Measurements from ENCODE around the gene DBR1. TPM values are rescaled to one million over a fixed set of nuclear protein-coding genes. Genes with fewer than 3 reads are reported as not detected.

Gene DBR1
- total and polyA plus RNA-seq, 5 experiments from 2014 or later = 9.9 to 27.1 (median 13.7) TPM

- ATAC-seq (no peak), DNase-seq (no peak)
- Mint-ChIP-seq H3K36me3 (no peaks in the 10 kb centered on the region), H3K4me1 (peaks cover 5 to 21% (median 14%) of the 10 kb centered on the region in 4 donors), H3K4me3 (peak overlapping the region; percentile 46 to 83 (median 75)), H3K9me3 (peaks cover 0 to 2% (median 0%) of the 10 kb centered on the region in 9 donors), H3K27ac (no peak overlapping the region), H3K27me3 (peaks cover 22 to 78% (median 40%) of the 10 kb centered on the region in 5 donors)
- POLR2A ChIA-PET = no interaction called here
Measured at GRCh38 chr3:138114431-138114918, 60.2 kb downstream of the DBR1 start.

GRCh38 chr3:138113326-138113725 lies 61.4 kb downstream of the DBR1 start:
- Mint-ChIP-seq H3K36me3 (no peaks in the 10 kb centered on the region), H3K4me1 (peaks cover 5 to 21% (median 14%) of the 10 kb centered on the region in 4 donors), H3K9me3 (peaks cover 0 to 2% (median 0%) of the 10 kb centered on the region in 9 donors), H3K27ac (no peak overlapping the region), H3K4me3 (peak overlapping the region in 2 of 10 donors; percentile 29 to 52), H3K27me3 (peaks cover 19 to 73% (median 39%) of the 10 kb centered on the region in 5 donors)
- ATAC-seq (no peak), DNase-seq (no peak)
- POLR2A ChIA-PET = no interaction called here

DNA sequence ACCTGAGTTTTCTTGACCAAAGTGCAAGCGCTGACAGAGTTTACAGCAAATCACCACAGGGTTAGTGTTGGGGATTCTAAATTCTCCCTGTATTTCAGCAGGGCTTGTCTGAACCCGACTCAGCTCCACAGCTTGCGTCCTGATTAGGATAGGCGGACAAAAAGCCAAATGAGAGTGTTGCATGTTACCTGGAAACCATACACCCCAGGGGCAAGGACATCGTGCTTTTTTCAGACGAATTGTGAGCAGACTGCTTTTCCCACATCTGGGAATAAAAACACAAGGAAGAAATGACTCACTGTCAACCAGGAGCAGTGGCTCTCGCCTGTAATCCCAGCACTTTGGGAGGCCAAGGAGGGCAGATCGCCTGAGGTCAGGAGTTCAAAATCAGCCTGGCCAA lies 62.4 kb downstream of the DBR1 start:
- Mint-ChIP-seq H3K4me1 (peaks cover 5 to 21% (median 14%) of the 10 kb centered on the region in 4 donors), H3K27me3 (peaks cover 19 to 72% (median 40%) of the 10 kb centered on the region in 5 donors), H3K4me3 (no peak overlapping the region), H3K27ac (no peak overlapping the region), H3K9me3 (peaks cover 0 to 2% (median 0%) of the 10 kb centered on the region in 9 donors), H3K36me3 (no peaks in the 10 kb centered on the region)
- no peak for ATAC-seq
- no peak for DNase-seq
- POLR2A ChIA-PET = no interaction called here

Other genes starting within 250 kb of the DBR1 start
- gene CLDN18, start 164.8 kb downstream of the DBR1 start, total RNA-seq = not detected
- gene CLDN18, start 164.8 kb downstream of the DBR1 start, polyA plus RNA-seq = not detected
- not detected for gene DZIP1L, start 59.3 kb downstream of the DBR1 start, total RNA-seq
- not detected for gene DZIP1L, start 59.3 kb downstream of the DBR1 start, polyA plus RNA-seq
- gene A4GNT, start 42.5 kb downstream of the DBR1 start, total RNA-seq = not detected
- not detected for gene A4GNT, start 42.5 kb downstream of the DBR1 start, polyA plus RNA-seq
- 10 to 100 TPM; 69.5 to 75.0 TPM for gene ARMC8, start 12.4 kb upstream of the DBR1 start, total RNA-seq
- 10 to 100 TPM; 40.8 to 55.7 (median 44.1) TPM for gene ARMC8, start 12.4 kb upstream of the DBR1 start, polyA plus RNA-seq
- gene NME9, start 154.9 kb upstream of the DBR1 start, total RNA-seq = 1 to 10 TPM in 1 of 2 experiments, under 1 TPM in 1; 0.86 to 1.2 TPM
- gene NME9, start 154.9 kb upstream of the DBR1 start, polyA plus RNA-seq = 1 to 10 TPM in 1 of 3 donors, under 1 TPM in 1, not detected in 1; 0.26 to 2.1 TPM
- under 1 TPM in 1 of 2 experiments, not detected in 1; 0.13 TPM for gene MRAS, start 173.7 kb upstream of the DBR1 start, total RNA-seq
- not detected for gene MRAS, start 173.7 kb upstream of the DBR1 start, polyA plus RNA-seq